Measurements from ENCODE around the gene F3. TPM values are rescaled to one million over a fixed set of nuclear protein-coding genes. Genes with fewer than 3 reads are reported as not detected.

Gene F3
- total RNA-seq, 2 experiments from 2014 or later = not detected

- H3K4me3 ChIP-seq (ENCODE audit: low read length) = no peak overlapping the region
- POLR2A ChIA-PET = no interaction called here
- Mint-ChIP-seq H3K36me3 (ENCODE audit: low read depth) (no peaks in the 10 kb centered on the region), H3K4me3 (no peak overlapping the region), H3K27me3 (peaks cover 24% of the 10 kb centered on the region), H3K27ac (no peak overlapping the region), H3K4me1 (ENCODE audit: low read depth) (no peaks in the 10 kb centered on the region), H3K9me3 (no peaks in the 10 kb centered on the region)
- H3K27me3 ChIP-seq (ENCODE audit: control insufficient read depth in 1 of 2, insufficient read depth in 2 of 2, low read length in 2 of 2) = peaks cover 2 to 5% of the 10 kb centered on the region in 2 experiments
- intact Hi-C loops (cut with DNase I, micrococcal nuclease) = no loop called here
- ATAC-seq (ENCODE audit: poor library complexity) = no peak
- no peaks in the 10 kb centered on the region for H3K36me3 ChIP-seq (ENCODE audit: insufficient read depth, low read length)
- H3K4me1 ChIP-seq (ENCODE audit: insufficient read depth, low read length) = no peaks in the 10 kb centered on the region
- TF ChIP-seq CTCF (IDR thresholded peaks at IDR 0.05) = no peak
- H3K27ac ChIP-seq (ENCODE audit: low read depth in 1 of 2, low read length in 2 of 2) = no peak overlapping the region
- DNase-seq = no peak
- CTCF ChIA-PET = no interaction called here
- H3K9me3 ChIP-seq (ENCODE audit: control insufficient read depth in 1 of 2, insufficient read depth in 1 of 2, low read length in 2 of 2) = no peaks in the 10 kb centered on the region
These were observed 12.4 kb upstream of the F3 start for GRCh38 chr1:94553931-94554330.

GRCh38 chr1:94553323-94553730 is 11.8 kb upstream of the F3 start:
- Mint-ChIP-seq H3K4me3 (no peak overlapping the region), H3K36me3 (ENCODE audit: low read depth) (no peaks in the 10 kb centered on the region), H3K27me3 (peaks cover 24% of the 10 kb centered on the region), H3K27ac (no peak overlapping the region), H3K4me1 (ENCODE audit: low read depth) (no peaks in the 10 kb centered on the region), H3K9me3 (no peaks in the 10 kb centered on the region)
- Histone ChIP-seq H3K4me3 (ENCODE audit: low read length) (no peak overlapping the region), H3K27ac (ENCODE audit: low read depth in 1 of 2, low read length in 2 of 2) (no peak overlapping the region), H3K27me3 (ENCODE audit: control insufficient read depth in 1 of 2, insufficient read depth in 2 of 2, low read length in 2 of 2) (peaks cover 2 to 5% of the 10 kb centered on the region in 2 experiments), H3K36me3 (ENCODE audit: insufficient read depth, low read length) (no peaks in the 10 kb centered on the region), H3K9me3 (ENCODE audit: control insufficient read depth in 1 of 2, insufficient read depth in 1 of 2, low read length in 2 of 2) (no peaks in the 10 kb centered on the region), H3K4me1 (ENCODE audit: insufficient read depth, low read length) (no peaks in the 10 kb centered on the region)
- DNase-seq (no peak), ATAC-seq (ENCODE audit: poor library complexity) (no peak)
- TF ChIP-seq CTCF (IDR thresholded peaks at IDR 0.05) = no peak
- ChIA-PET POLR2A (no interaction called here), CTCF (no interaction called here)
- intact Hi-C loops (cut with DNase I, micrococcal nuclease) = no loop called here

- TF ChIP-seq CTCF (IDR thresholded peaks at IDR 0.05) = no peak
- H3K36me3 Mint-ChIP-seq (ENCODE audit: low read depth) = no peaks in the 10 kb centered on the region
- H3K27me3 Mint-ChIP-seq = peaks cover 29% of the 10 kb centered on the region
- Histone ChIP-seq H3K27me3 (ENCODE audit: control insufficient read depth in 1 of 2, insufficient read depth in 2 of 2, low read length in 2 of 2) (peaks cover 2 to 5% of the 10 kb centered on the region in 2 experiments), H3K4me3 (ENCODE audit: low read length) (no peak overlapping the region), H3K36me3 (ENCODE audit: insufficient read depth, low read length) (no peaks in the 10 kb centered on the region), H3K9me3 (ENCODE audit: control insufficient read depth in 1 of 2, insufficient read depth in 1 of 2, low read length in 2 of 2) (no peaks in the 10 kb centered on the region), H3K4me1 (ENCODE audit: insufficient read depth, low read length) (no peaks in the 10 kb centered on the region), H3K27ac (ENCODE audit: low read depth in 1 of 2, low read length in 2 of 2) (no peak overlapping the region)
- no peaks in the 10 kb centered on the region for H3K4me1 Mint-ChIP-seq (ENCODE audit: low read depth)
- ATAC-seq (ENCODE audit: poor library complexity) (no peak), DNase-seq (no peak)
- no peaks in the 10 kb centered on the region for H3K9me3 Mint-ChIP-seq
- no peak overlapping the region for H3K4me3 Mint-ChIP-seq
- no peak overlapping the region for H3K27ac Mint-ChIP-seq
- intact Hi-C loops (cut with DNase I, micrococcal nuclease) = no loop called here
- POLR2A ChIA-PET = no interaction called here
- CTCF ChIA-PET = no interaction called here
These were observed 10.6 kb upstream of the F3 start for GRCh38 chr1:94552071-94552586.

Data from CD4-positive, alpha-beta T cell (primary cell).